ENCODE results near the gene STPG4.

Gene STPG4

DNA sequence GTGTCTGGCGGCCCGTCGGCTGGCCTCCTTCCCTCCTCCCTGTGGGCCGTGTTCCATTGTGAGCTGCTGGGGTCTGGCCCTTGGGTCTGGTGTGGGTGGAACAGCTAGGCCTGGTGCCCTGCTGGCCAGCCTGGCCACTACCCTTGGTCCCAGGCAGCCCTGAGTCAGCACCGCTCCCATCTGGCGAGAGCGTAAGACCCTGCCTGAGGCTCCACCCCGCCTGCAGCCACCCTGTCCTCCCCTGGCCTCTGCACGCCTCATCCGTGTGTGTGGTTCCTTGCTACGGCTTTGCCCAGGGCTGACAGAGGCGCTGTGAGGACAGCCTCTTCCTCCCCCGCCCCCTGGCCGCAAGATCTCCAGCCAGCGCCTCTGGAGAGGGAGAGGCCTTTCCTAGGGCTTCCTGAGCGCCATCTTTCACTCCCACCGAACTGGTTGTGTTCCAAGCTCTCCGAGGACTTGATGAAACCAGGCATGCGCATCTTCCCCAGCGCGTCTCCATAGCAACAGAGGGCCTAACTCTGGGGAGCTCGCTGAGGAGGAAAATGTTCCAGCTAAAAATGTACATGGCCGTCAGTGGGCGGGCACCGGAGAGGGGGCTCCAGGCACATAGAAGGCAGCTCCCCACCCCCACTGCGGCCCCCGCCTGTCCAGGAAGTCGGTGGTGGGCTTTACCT lies 83.0 kb downstream of the STPG4 start:
- DNase-seq (ENCODE audit: low read depth in 2 of 2): no peak

DNA sequence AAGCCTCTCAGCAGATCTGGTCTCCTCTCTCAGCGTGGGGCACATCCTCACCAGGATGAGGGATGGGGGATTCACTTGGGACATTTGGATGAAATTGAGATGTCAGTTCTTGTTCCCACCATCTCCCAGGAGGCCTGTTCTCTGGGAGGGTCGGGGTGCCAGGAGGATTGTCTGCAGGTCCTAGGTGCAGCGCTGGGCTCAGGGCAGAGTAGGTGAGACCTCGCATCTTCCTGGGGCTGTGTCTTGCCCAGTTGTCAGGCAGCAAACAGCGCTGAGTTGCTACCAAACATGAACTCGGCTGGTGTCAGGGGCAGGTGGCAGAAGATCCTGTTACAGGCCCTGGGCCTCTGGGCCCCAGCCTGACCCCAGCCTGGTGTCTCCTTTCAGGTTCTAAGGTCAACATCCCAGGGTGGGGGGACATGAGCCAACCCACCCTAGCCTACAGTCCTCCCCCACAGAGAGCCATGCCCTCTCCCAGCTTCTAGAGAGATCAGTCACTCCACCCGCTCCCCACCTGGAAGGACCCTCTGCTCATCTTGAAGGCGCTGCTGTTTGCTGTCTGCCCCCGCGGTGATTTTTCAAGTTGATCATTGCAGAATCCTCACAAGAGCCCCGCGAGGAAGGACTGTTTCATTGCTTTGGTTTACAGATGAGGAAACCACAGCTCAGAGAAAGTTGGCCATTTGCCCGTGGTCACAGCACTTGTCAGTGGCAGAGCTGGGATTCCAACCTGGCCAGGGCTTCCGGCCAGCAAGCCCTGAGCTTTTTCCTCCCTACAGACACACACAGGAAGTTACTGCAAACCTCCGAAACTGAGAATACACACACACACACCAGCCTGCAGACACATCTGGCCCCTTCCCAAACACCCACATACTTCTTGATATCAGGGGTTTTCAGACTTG lies 83.9 kb downstream of the STPG4 start:
- DNase-seq (ENCODE audit: low read depth in 2 of 2): peak; percentile 70

- no peak for DNase-seq (ENCODE audit: low read depth in 2 of 2)
These were observed 84.8 kb downstream of the STPG4 start for GRCh38 chr2:47070155-47070919.

- DNase-seq (ENCODE audit: low read depth in 2 of 2): peak; percentile 79 to 80
These were observed 85.4 kb downstream of the STPG4 start for GRCh38 chr2:47069628-47070154.

- DNase-seq (ENCODE audit: low read depth in 2 of 2): no peak
These were observed 86.0 kb downstream of the STPG4 start for GRCh38 chr2:47068981-47069627.

DNA sequence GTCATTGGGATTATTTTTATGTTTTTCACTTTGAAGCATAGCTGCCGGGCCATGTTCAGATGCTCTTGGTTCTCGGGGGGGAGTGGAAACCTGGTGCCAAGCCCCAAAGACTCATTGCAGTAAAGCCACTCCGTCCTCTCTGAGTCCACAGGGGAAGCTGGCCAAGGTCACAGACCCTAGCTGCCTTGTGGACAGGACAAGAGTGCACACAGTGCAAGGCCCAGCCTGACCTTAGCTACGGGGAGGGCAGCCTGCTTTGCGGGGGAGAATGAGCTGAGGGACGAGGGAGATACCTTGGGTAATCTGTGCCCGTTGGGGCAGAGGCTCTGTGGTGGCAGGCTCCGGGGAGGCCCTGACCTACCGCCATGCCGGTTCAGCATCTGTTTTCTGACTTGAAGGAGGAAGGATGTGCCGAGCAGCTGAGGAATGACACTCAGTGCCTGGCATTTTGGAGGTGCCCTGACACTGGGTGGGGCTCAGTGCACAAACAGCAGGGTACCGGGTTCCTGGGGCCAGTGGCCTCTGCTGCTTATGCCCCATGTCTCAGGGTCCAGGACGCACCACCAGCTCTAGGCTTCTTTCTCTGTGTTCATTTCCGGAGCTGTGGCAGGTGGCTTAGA lies 87.2 kb downstream of the STPG4 start:
- no peak for DNase-seq (ENCODE audit: low read depth in 2 of 2)

GRCh38 chr2:47065771-47066380 lies 89.2 kb downstream of the STPG4 start:
- peak; percentile 93 to 96 for DNase-seq (ENCODE audit: low read depth in 2 of 2)

DNA sequence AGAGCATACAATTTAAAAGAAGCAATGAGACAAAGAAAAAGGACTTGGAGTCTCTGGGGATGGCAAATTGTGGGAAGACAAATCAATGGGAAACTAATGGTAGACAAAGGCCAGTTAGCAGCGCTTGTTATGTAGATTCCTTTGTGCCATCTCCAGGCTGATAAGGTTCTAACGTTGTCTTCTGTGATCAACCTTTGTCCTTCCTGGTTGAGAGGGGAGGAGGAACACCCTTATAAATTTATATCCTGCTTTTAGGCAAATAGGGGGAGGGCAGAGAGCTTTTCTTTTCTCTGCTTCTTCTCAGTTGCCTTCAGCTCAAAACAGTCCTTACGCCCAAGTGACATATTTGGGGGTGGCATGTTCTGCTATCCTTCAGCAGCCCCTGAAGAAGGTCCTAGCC lies 89.8 kb downstream of the STPG4 start:
- no peak for DNase-seq (ENCODE audit: low read depth in 2 of 2)

- DNase-seq (ENCODE audit: low read depth in 2 of 2): no peak
These were observed 91.0 kb downstream of the STPG4 start for GRCh38 chr2:47064106-47064505.

DNA sequence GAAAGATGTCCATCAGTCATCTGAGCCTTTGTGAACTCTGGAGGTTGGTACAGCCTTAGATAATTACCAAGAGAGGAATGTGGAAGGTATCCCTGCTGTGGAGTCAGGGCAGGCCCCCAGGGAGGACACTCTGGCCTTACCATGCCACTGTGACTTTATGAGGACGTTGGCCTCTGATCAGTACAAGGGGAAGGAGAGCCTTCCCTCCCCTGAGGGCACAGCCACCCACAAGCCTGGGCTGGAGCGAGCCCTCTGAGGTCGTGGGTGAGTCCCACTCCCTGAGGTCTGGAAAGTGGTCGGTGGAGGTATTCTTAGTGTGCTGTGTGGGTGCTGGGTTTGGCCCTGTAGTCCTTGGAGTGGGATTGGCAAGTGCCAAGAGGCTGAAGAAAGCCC lies 91.6 kb downstream of the STPG4 start:
- DNase-seq (ENCODE audit: low read depth in 2 of 2): no peak

GRCh38 chr2:47062681-47063537 lies 92.2 kb downstream of the STPG4 start:
- no peak for DNase-seq (ENCODE audit: low read depth in 2 of 2)

- no peak for DNase-seq (ENCODE audit: low read depth in 2 of 2)
These were observed 93.0 kb downstream of the STPG4 start for GRCh38 chr2:47061944-47062678.

DNA sequence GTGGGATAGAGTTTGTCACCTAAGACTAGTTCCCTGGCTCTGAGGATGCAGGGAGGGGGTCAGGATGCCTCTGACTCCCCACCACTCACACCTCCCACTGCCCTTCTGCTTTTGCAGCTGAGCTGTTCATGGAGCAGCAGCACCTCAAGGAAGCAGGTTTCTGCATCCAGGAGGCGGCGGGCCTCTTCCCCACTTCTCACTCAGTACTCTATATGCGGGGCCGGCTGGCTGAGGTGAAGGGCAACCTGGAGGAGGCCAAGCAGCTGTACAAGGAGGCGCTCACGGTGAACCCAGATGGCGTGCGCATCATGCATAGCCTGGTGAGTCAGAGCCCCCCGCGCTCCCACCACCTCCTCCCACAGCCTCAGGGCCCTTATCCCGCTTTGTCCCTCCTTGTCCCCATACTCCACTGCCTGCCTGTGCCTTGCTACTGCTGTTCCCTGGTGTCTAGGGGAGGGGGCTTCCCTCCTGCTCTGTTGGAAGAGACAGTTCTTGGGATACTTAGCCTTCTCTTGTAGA lies 94.4 kb downstream of the STPG4 start:
- no peak for DNase-seq (ENCODE audit: low read depth in 2 of 2)

DNA sequence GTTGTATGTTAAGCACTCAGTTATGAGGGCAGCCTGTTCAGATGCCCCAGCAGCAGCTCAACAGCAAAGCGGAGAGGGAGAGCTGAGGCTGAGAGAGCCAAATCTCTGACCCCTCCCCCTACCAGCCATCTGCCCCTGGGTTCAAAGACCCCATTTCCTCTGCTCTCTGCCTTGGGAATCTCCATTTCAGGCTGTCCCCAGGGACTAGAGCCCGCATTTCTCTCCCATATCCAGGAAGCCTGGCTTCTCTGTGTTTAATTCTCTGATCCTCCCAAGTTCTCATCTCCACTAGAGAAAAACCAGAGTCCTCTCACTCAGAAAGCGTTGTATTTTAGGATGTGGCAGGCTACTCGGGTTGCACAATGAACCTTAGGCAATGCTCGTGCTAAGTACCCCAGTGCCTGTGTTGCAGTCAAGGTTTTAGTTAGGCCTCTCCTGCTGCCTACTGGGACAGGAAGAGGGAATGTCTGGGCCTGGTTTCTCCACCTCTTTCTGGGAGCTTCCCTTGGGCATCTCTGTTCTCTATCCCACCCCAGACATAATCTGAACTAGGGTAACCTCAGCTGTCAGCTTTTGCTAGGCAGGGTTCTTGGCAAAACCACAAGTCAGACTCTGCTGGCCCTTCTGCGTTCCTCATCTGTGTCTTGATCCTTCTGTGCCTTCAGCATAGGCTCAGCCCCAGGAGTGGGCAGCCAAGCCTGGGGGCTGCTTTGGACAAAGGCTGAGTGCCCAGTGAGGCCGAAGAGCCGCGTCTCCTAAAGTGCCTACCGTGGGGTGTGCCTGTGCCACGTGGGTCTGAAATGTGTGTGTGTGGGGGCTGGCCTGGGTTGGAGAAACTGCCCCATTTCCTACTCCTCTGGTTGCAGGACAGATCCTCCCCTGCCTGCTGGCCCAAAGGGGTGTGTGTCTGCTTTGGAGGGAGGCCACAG lies 96.8 kb downstream of the STPG4 start:
- peak in 1 of 2 experiments; percentile 30 for DNase-seq (ENCODE audit: low read depth in 2 of 2)

GRCh38 chr2:47057687-47058002 lies 97.5 kb downstream of the STPG4 start:
- no peak for DNase-seq (ENCODE audit: low read depth in 2 of 2)

- DNase-seq (ENCODE audit: low read depth in 2 of 2): no peak
These were observed 98.0 kb downstream of the STPG4 start for GRCh38 chr2:47056868-47057686.

- DNase-seq (ENCODE audit: low read depth in 2 of 2): peak; percentile 82 to 87
These were observed 98.7 kb downstream of the STPG4 start for GRCh38 chr2:47056374-47056773.
